Activated CD4-positive, CD25-positive, alpha-beta regulatory T cell treated with anti-CD3 and anti-CD28 coated beads, Interleukin-2, amount 50 U/mL, for 16 hours (primary cell): Measurements from ENCODE around the gene STARD9.
"Not testable (repeated sequence)": the region's sequence is repeated elsewhere in the genome, so short reads cannot be mapped to it uniquely, and the experiment has no call there.

Experiments used
- DNase-seq: peaks from one replicate; pipeline ENCODE4 v3.0.0-alpha.2; 2020; ENCODE audit warnings: low read depth, low spot score

The STARD9 gene

DNA sequence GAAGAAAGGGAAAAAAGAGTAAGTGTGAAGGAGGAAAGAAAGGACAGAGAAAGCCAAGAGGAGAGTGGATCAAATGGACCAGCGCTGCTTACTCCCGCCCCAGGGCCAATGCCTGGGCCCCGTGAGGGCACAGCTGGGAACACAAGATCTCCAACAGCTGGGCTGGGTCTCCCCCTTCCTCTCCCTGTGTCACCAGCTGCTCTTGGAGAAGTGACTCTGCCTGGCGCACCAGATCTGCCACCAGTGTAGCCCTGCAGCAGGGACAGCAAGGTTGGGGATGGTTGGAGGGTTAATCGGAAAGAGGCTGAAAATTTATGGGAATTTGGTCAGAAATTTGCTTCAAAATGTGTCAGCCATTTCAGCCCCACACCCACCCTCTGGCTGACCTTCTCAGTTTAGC lies 153.2 kb downstream of the STARD9 start:
- DNase-seq: no peak

DNA sequence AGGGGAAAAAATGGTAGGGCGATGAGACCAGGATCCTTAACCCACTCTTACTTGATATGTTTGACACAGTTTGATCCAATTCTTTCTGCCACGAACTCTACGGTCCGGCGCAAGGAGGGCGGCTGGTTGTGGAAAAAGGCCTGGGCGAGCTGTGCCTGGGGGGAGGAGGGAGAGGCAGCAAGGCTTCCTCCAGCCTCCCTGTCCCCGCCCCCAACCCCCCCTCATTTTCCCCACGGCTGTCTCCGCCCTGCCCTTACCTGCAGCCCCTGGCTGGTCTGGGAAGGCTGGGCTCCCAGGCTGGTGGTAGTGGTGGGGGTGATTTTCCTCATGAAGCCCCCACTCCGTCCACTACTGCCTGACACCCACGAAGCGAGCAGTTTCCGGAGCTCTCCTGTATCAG lies 153.6 kb downstream of the STARD9 start:
- DNase-seq: no peak

DNA sequence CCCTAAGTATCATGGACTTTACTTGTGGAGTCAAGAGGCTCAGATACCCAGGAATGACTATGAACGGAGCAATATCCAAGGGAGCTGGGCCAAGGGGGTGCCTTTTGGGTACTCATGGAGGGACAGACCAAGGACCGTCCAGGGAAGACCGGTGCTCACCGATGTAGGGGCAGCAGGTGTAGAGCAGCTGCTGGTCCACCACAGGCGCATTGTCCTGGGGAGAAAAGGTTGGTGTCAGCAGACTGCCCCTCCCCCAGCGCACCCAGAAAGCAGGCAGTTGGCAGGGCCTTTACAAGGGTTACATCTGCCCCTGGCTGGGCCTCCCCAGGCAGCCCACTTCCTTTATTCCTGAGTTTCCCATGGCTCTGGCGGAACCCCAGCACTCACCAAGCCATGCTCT lies 154.0 kb downstream of the STARD9 start:
- no peak for DNase-seq

DNA sequence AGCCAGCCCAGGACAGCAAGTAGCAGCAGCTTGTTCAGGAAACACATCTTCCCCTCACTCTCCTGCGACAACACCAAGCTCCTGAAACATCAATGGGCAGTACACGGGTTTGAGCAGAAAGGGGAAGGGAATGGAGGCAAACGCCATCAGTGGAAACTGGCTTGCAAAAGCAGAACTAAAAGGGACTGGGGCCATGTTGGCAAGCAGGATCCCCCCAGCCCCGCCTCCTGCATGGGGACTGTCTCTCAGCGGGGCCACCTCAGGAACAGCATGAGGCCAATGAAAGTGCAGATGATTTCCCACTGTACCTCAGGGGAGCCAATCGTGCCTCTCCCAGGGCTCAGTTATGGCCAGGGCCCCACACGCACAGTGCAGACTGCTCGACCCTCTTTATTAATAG lies 154.7 kb downstream of the STARD9 start:
- no peak for DNase-seq

DNA sequence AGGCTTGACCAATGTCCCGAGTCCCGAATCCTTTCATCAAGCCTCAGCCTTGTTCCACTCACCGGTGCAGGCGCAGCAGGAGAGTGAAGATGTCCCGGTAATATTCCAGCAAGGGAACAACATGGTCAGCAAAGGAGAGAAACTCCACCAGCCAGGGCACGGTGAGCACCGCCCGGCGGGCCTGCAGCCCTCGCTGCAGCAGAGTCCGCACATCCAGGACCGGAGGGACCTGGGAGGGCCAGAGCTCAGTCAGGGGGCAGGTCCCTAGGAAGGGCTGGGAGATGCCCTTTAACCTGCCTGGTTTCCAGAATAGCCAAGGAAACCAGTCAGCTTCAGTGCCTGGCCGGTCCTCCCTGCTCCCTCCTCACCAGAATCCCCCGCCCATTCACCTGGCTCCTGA lies 155.1 kb downstream of the STARD9 start:
- DNase-seq: no peak

DNA sequence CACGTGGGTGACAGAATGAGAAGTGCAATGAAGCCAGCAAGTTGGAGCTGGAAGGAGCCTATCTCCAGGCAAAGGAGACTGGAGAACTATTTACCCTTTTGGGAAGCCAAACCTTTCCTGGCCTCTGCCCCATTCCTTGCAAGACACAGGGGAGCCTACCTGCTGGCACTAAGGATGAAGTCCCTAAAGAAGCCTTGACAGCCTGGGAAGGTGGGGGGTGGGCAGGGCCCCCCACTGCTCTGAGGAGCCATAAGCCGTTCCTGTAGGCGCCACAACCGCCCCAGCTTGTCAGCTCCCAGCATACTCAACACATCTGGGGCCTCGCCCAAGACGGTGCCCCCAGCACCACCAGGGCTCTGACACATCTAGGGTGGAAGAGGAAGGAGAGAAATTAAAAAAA lies 156.1 kb downstream of the STARD9 start:
- no peak for DNase-seq

DNA sequence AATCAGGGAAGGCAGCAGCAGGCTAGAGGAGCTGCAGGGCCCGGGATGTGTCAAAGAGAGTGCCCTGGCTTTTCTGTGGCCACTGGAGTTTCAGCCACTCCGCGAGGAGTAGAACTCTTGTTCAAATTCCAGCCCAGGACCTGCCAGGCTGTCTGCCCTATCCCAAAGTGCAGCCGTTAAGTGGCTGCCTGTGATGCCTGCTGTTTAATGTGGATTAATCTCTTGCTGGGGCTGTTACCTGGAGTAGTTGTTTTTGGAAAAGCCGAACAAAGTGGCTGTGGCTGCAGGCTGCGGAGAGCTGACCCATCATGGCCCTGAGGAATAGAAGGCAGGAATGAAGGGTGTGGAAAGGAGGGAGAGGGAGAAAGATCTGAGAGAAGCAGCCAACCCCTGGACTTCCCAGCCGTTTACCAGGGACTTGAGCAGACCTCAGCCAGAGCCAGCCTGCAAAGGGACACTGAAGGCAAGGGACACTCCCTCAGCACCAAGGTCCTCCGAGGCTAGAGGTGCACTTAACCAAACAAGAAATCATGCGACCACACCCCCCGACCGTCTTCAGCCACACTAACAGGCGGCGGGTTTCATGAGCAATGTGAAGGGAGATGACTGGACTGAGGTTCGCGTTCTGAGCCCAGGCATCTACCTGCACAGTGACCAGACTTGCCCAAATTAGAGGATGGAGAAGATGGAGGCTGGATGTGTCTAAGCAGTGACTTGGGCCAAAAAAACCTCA lies 156.9 kb downstream of the STARD9 start:
- DNase-seq: no peak

DNA sequence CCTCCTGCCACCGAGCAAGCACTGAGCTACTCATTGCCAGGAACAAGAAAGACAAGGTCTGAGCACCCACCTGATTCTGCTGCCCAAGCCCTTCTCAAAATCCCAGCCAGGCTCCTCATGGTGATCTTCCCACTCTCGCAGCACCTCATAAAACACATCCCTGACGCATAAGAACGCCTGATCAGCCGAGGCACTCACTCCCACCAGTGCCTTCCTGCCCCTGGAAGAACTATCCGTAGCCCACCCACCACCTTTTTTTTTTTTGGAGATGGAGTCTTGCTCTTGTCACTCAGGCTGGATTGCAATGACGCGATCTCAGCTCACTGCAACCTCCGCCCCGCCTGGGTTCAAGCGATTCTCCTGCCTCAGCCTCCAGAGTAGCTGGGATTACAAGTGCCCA lies 157.6 kb downstream of the STARD9 start:
- DNase-seq: no peak

DNA sequence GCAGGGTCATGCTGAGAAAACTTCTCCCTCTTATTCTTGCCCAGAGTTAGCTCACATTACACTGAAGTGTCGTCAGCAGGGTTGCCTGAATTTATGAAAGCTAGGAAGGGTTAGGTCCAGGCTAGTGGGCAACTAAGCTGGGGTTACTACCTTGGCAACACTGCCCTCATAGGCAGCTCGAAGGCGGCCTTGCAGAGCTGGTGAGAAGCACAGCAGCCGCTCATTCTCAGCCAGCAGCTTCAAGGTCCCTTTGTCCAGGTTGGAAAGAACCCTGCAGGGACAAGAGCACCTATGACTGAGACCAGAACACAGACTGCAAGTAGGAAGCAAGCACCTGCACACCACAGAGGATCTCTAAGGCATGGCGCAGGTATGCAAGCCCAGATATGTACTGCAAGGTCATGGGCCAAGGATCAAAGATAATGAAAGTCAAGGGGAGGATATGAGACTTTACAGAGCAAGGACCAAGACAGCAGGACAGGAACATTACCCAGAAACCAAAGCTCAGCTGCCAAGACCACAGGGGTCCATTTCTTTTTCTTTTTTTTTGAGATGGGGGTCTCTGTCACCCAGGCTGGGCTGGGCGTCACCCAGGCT lies 158.8 kb downstream of the STARD9 start:
- no peak for DNase-seq

DNA sequence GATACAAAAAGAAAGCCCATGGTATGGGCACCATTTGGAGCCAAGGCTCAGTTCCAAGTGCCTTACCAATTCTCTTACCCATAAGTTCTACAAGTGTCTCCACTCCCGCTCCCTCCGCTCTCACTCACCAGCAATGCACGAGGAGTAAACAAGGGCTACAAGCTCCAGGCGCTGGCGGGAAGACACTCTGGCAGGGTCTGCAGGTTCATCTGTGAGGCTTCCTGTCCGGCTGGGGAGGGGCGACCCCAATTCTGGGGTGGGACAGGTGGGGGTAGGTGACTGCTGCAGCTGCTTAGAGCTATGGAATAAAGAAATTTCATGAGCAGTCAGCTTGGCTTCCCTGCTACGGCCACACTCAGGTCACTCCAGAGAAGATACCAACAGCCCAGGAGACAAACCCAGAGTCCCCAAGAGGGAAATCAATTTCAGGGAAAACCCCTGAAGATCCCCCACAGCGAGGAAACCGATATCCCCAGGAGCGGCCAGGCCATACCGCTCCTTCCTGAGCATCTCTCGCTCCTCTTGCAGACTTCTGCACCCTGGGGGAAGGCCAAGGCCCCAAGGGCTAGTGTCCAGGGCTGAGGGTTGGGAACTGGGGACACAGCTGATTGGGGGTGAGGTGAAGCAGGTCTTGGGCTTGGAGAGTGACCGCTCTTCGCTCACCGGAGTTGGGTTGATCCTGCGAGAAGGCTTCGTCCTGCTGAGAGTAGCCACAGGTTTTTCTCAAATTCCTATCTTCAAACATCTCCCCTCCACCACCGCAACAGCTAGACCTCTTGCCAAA lies 160.2 kb downstream of the STARD9 start:
- DNase-seq: no peak

DNA sequence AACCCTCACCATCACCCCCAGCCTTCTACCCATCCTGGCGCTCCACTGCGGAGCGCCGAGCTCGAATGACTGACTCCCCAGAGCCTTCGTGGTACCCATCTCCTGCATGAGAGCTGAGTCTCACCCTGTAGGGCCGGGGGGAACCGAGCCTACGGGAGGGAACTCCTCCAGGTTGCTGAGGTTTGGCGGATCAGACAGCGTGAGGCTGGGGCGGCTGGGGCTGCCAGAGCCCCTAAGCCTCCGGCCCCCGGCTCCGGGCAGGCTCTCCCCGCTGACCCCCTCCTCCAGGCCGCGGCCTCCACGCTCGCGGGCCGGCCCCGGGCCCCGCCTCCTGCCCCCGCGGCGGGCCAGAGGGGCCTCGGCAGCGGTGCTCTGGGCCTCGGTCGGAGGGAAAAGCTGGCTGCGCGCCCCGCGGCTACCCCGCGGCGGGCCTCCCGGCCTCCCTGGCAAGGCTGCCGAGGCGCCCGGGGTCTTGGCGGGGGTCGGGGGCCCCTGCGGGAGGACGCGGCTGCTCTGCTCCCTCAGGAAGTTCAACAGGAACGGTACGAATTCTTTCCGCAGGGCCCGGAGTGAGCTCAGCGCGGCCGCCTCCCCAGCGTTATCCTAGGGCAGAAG lies 160.9 kb downstream of the STARD9 start:
- no peak for DNase-seq

DNA sequence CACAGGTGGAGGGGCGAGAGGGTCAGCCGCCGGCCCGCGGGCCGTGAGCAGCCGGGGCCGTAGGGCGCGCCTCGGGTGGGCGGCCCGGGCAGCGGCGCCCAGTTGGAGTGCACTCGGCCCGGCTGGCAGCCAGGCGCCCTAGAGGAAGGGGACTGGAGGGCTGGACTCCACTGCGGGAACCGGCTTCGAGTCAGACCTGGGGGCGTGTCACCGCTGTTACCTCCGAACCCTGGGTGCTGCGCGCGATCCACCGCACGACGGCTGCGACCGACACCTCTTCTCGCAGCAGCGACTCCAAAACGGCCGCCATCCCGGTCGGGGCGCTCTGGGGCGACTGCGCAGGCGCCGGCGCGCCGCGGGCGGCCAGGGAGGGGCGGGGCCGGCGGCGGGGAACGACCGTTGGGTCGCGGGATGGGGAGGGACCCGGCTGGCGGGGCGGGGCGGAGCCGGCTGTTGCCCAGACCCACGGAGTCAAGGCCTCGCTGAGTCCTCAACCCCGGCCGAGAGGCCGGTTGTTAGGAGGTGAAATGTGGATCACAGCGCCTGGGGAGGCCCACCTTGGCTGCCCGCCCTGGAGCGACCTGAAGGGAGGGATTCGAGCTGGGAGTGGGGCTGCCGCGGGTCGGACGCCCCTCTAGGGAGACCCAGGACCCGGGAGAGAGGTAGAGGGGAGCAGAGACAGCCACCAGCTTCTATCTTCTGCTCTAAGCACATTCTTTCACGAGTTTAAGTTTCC lies 161.6 kb downstream of the STARD9 start, which contains the start of gene CDAN1:
Gene CDAN1, minus strand, starts transcription at position 336 of the 736 bp plus-strand sequence. Its CDS starts 26 bp downstream, at position 310.
- DNase-seq: peak; percentile 82

DNA sequence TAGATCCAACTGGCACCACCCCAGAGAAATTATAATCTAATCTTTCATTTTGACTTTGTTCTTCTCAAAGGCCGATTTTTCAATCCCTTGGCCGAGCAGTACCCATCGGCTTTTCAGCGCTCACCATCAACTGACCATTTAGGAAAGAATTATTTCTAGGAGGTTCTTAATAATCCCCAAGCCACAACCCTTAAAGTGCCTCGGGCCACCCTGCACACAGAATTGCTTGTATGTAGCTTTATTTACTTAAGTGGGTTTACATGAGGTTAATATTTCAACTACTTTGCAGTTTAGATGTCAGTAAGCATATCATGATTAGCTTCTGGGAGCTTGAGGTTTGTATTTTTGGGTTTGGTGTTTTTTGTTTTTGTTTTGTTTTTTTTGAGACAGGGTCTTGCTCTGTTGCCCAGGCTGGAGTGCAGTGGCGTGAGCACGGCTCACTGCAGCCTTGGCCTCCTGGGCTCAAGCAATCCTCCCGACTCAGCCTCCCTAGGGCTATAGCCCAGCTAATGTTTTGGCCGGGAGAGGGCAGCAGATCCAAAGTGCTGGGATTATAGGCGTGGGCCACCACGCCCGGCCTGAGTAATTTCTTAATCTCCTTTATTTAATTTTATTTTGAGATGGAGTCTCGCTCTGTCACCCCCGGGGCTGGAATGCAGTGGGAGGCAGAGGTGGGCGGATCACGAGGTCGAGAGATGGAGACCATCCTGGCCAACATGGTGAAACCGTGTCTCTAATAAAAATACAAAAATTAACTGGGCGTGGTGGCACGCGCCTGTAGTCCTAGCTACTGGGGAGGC lies 162.3 kb downstream of the STARD9 start:
- no peak for DNase-seq

DNA sequence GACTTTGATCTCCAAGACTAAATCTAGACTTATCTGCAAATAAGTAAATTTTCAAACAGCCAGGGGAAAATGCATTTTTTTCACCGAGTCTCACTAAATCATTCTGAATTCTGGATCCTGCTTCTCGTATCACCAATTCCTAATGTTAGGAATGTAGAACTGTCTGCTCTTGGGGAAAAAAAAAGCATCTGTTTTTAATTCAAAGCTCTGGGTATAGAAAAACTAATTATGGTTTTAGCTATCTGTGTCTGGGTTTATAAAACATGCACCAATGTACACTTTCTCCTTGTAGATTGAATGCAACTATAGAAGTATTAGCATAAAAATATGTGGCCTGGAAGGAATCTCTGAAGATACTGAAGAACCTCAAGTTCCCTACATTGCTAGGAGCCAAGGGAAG lies 166.3 kb downstream of the STARD9 start:
- DNase-seq: no peak

DNA sequence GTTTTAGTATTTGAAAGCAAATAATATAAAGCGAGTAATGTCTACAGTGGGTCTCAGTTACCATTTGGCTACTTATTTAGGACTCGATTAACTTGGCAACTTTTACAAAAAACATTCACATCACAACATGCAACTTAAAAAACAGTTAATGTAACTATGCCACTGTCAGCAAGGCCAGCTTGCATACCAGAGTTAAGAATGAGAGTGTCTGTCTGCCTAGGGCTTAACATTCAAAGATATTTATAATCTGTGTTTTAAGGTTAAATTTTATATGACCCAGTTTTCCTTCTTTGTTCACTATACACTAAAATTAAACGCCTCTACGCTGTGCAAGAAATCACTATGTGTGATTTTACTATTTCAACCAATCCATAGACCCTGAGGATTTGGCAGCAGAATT lies 166.7 kb downstream of the STARD9 start:
- no peak for DNase-seq

DNA sequence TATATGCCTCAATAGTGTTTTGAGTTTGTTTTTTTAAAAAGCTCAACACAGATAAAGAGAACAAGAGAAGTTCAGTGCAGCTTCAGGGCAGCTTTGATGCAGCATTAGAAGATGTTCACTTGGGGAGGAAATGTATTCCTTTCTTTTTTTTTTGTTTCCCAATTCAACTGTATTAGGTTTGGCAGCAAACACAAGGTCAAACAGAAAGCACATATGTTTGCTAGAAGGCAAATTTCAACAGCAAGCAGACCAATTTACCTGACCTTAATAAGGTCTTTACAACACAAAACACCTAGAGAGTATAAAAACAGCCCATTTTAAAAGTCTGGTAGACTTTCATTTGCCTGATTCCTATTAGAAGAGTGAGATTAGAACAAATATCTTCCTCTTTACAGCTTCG lies 168.8 kb downstream of the STARD9 start:
- no peak for DNase-seq

DNA sequence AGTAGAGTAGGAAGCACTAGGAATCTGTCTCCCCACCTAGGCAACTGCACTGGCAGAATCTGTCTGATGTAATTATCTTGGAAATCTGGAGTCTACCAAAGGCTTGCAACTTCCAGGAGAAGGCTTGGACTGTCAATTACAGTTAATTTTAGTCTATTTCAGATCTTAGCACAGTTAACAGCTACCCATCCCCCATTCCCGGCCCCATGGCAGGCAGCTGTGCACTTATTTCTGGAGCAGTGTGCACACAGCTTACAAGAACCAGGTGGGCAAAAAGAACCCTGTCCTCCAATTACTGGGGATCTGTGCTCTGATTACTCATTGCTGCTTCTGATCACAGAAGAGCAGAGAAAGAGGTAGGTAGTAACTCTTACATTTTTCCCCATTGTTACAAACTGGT lies 173.9 kb downstream of the STARD9 start:
- no peak for DNase-seq

DNA sequence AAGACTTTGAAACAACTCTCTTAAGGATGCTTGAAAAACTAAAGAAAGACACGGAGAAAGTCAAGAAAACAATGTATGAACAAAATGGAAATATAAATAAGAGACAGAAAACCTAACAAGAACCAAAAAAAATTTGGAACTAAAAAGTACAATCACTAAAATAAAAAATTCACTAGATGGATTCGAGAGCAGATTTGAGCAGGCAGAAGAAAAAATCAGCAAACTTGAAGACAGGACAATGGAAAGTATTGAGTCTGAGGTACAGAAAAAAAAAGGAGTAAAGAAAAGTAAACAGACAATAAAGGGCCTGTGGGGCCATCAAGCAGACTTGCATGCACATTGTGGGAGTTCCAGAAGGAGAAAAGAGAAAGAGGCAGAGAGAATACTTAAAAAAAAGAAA lies 174.9 kb downstream of the STARD9 start:
- no peak for DNase-seq

DNA sequence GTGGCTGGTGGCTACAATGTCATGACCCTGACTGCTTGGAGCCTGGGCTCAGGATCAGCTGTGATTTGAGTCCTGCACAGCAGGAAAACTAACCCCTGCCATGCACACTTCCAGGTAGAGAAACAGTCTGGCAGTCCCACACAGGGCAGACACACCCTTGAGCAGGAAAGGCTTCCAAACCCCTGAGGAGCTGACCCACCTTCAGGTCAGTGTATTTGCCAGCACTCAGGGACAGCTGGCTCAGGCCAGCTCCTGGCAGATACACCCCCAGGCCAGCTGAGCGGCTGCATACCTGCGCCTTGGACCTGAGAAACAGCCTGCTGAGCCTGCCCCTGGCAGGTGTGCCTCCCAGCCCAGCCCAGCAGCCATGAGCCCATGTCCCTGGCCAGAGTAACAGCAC lies 183.7 kb downstream of the STARD9 start:
- DNase-seq: no peak

DNA sequence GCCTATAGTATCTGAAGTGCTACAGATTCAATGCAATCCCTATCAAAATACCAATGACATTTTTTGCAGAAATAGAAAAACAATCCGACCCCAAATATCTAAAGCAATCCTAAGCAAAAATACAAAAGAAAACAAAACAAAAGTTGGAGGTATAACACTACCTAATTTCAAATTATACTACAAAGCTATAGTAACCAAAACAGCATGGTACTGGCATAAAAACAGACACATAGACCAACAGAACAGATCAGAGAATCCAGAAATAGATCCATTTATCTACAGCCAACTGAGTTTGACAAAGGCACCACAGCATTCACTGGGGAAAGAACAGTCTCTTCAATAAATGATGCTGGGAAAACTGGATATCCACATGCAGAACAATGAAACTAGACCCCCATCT lies 185.4 kb downstream of the STARD9 start:
- no peak for DNase-seq

DNA sequence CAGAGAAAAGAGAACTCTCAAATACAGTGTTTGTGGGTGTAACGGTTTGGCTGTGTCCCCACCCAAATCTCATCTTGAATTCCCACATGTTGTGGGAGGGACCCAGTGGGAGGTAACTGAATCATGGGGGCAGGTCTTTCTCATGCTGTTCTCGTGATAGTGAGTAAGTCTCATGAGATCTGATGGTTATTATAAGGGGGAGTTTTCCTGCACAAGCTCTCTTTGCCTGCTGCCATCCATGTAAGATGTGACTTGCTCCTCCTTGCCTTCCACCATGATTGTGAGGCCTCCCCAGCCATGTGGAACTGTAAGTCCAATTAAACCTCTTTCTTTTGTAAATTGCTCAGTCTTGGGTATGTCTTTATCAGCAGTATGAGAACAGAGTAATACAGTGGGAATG lies 186.4 kb downstream of the STARD9 start:
- DNase-seq: not testable (repeated sequence)
